CD4-positive, alpha-beta T cell treated with Interleukin-21 for 1 hour (primary cell): ENCODE measurements around the gene CEACAM18.

ENCODE experiments used
- DNase-seq: peaks from one replicate; pipeline ENCODE4 v3.0.0-alpha.2; 2020

CEACAM18 gene

GRCh38 chr19:51539821-51540366 is 61.6 kb downstream of the CEACAM18 start:
- DNase-seq = no peak
